A673 (cell line): Measurements from ENCODE around the gene LARP1. TPM values are rescaled to one million over a fixed set of nuclear protein-coding genes. Genes with fewer than 3 reads are reported as not detected.
A peak's percentile ranks its signal among the peaks of the same experiment; 100 is the strongest.

ENCODE experiments used
- BruUV-seq: library from RNA; stranded (reverse); fragments of 400-500 nt; replicated peaks from 2 replicates; lab custom pipeline; 2021; lab: Mats Ljungman, UMichigan
- CTCF ChIA-PET: fragments of 300-600 bp; sonication (Branson Sonifier 250); formaldehyde crosslinking; loops from one replicate; lab custom pipeline; 2022; ENCODE audit warnings: antibody characterized with exemption; lab: Charles Lee
- POLR2A ChIA-PET: fragments of 300-600 bp; sonication (Branson Sonifier 250); formaldehyde crosslinking; loops from one replicate; lab custom pipeline; 2022; ENCODE audit warnings: antibody characterized with exemption; ENCODE audit not compliant: low non-redundant PET; lab: Charles Lee
- DNase-seq: peaks from one replicate; pipeline ENCODE4 v3.0.0-alpha.2; 2015; ENCODE audit warnings: low spot score
- H3K27ac ChIP-seq: fragments of 200-600 bp; sonication (generic); 2 replicates; pipeline ENCODE4 v1.5.1; 2016; ENCODE audit warnings: mixed run types, low read depth, mild to moderate bottlenecking, mixed read lengths, antibody characterized with exemption, low read length; ENCODE audit not compliant: poor library complexity, severe bottlenecking
- H3K27me3 ChIP-seq: fragments of 200-600 bp; sonication (generic); replicated peaks from 2 replicates; pipeline ENCODE4 v1.6.1; 2017; ENCODE audit warnings: mixed run types, low read depth, mild to moderate bottlenecking, mixed read lengths, antibody characterized with exemption, low read length; ENCODE audit not compliant: insufficient read depth, poor library complexity
- H3K36me3 ChIP-seq: fragments of 200-600 bp; sonication (generic); 2 replicates; pipeline ENCODE4 v1.6.1; 2016; ENCODE audit warnings: mixed run types, mild to moderate bottlenecking, mixed read lengths, antibody characterized with exemption, low read length; ENCODE audit not compliant: insufficient read depth, poor library complexity, severe bottlenecking
- H3K4me1 ChIP-seq: fragments of 200-600 bp; sonication (generic); 2 replicates; pipeline ENCODE4 v1.6.1; 2017; ENCODE audit warnings: mixed run types, mild to moderate bottlenecking, mixed read lengths, antibody characterized with exemption, low read length; ENCODE audit not compliant: insufficient read depth, poor library complexity, severe bottlenecking
- H3K4me3 ChIP-seq: fragments of 200-600 bp; sonication (generic); 2 replicates; pipeline ENCODE4 v1.5.1; 2016; ENCODE audit warnings: low read depth, mixed run types, mild to moderate bottlenecking, mixed read lengths, low read length; ENCODE audit not compliant: poor library complexity, severe bottlenecking
- H3K9me3 ChIP-seq: fragments of 200-600 bp; sonication (generic); 2 replicates; pipeline ENCODE4 v1.6.1; 2016; ENCODE audit warnings: mixed run types, low read depth, mild to moderate bottlenecking, mixed read lengths, antibody characterized with exemption, low read length; ENCODE audit not compliant: poor library complexity, severe bottlenecking
- EZH2 ChIP-seq: fragments of 200-600 bp; sonication (generic); IDR thresholded peaks from 2 replicates; pipeline ENCODE4 v1.6.1; 2017; ENCODE audit warnings: borderline replicate concordance, low read depth, mild to moderate bottlenecking, mixed read lengths, antibody characterized with exemption, low read length; ENCODE audit not compliant: poor library complexity, severe bottlenecking
- intact Hi-C: fragments of 100-400 bp; cut with micrococcal nuclease; formaldehyde crosslinking; loops from one replicate; pipeline ENCODE4 v1.10.0; 2022; ENCODE audit not compliant: unreplicated experiment
- total RNA-seq: library from RNA; stranded (reverse); gene quantifications from 2 replicates; pipeline ENCODE4 v1.2.3, GENCODE V29; 2021
- TF ChIP-seq, protein P1 (sequence below): fragments of 300-800, 200-600 bp; sonication (generic); conservative IDR thresholded peaks from 2 replicates; pipeline ENCODE4 v1.5.1; 2017; ENCODE audit warnings: low read depth, mild to moderate bottlenecking, antibody characterized with exemption, low read length, moderate library complexity, mixed read lengths

LARP1 gene
- total RNA-seq, 1 experiment from 2014 or later: 257 TPM

- POLR2A ChIA-PET: no interaction called here
- CTCF ChIA-PET: no interaction called here
- BruUV-seq: no TSS peak
- Histone ChIP-seq H3K9me3 (no peaks in the 10 kb centered on the region), H3K27me3 (no peaks in the 10 kb centered on the region), H3K27ac (peak overlapping the region; percentile 37), H3K36me3 (peaks cover 75% of the 10 kb centered on the region), H3K4me1 (no peaks in the 10 kb centered on the region), H3K4me3 (no peak overlapping the region)
- DNase-seq: no peak
- intact Hi-C loops: no loop called here
- TF ChIP-seq, protein P1, sequence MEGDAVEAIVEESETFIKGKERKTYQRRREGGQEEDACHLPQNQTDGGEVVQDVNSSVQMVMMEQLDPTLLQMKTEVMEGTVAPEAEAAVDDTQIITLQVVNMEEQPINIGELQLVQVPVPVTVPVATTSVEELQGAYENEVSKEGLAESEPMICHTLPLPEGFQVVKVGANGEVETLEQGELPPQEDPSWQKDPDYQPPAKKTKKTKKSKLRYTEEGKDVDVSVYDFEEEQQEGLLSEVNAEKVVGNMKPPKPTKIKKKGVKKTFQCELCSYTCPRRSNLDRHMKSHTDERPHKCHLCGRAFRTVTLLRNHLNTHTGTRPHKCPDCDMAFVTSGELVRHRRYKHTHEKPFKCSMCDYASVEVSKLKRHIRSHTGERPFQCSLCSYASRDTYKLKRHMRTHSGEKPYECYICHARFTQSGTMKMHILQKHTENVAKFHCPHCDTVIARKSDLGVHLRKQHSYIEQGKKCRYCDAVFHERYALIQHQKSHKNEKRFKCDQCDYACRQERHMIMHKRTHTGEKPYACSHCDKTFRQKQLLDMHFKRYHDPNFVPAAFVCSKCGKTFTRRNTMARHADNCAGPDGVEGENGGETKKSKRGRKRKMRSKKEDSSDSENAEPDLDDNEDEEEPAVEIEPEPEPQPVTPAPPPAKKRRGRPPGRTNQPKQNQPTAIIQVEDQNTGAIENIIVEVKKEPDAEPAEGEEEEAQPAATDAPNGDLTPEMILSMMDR: no peak
- TF ChIP-seq EZH2: no peak
Observed at GRCh38 chr5:154815025-154815424, 59.8 kb downstream of the LARP1 start.

DNA sequence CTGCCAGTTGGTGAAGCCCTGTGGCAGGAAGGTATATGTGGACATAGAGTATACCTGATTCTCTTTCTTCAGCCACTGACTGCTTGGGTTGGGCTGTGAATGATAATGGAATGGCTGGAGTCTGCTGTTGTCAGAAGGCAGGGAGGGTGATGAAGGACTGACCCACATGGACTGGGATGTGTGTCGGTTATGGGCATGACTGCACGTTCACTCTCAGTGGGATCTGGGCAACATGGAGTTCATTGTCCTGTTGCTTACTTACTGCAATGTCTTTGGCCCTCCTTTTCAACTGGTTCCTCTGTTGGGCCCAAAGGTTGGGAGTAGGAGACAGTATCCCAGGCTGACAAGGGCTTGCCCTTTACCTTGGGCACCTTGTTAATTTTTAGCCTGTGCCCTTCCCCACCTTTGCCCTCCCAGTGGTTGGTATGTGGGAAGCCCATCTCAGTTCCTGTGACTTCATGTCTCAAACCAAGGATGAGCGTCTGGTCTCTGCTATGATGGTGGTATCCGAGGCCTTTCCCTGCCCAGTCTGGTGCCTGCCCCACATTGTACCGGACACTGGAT, 60.6 kb downstream of the LARP1 start:
- TF ChIP-seq, protein P1: no peak
- TF ChIP-seq EZH2: no peak
- Histone ChIP-seq H3K36me3 (peaks cover 68% of the 10 kb centered on the region), H3K27ac (no peak overlapping the region), H3K27me3 (no peaks in the 10 kb centered on the region), H3K4me3 (no peak overlapping the region), H3K9me3 (no peaks in the 10 kb centered on the region), H3K4me1 (no peaks in the 10 kb centered on the region)
- ChIA-PET POLR2A (no interaction called here), CTCF (no interaction called here)
- intact Hi-C loops: no loop called here
- DNase-seq: no peak
- BruUV-seq: no TSS peak

DNA sequence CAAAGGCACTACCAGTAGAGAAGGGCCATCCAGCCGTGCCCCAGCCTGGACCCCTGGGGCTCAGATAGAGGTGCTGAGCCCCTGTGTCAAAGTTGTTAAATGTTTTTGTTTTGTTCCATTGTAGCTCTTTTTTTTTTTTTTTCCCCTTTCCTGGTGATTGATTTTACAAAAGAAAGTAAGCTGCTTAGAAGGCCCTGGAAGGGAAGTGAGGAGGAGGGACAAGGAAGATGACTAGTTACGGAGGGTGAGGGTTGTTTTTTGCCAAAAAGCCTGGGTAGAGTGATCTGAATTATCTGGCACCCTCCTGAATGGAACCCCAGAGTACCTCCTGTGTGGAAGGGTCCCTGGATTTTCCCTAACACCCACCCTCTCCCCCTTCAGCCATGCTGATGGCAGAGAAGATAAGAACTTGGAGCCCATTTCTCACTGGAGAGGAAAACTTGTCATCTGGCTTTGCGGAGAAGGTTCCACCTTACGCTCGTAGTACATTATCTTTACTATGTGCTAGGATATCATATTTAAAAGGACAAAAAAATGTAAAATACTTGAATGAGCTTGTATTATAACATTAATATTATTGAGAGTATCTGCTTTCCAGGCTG, 61.8 kb downstream of the LARP1 start:
- BruUV-seq: TSS peak; percentile 36
- intact Hi-C loops: no loop called here
- no peak overlapping the region for H3K27ac ChIP-seq
- H3K27me3 ChIP-seq: no peaks in the 10 kb centered on the region
- no peaks in the 10 kb centered on the region for H3K9me3 ChIP-seq
- CTCF ChIA-PET: no interaction called here
- DNase-seq: no peak
- no peak overlapping the region for H3K4me3 ChIP-seq
- H3K36me3 ChIP-seq: peaks cover 56% of the 10 kb centered on the region
- no peak for TF ChIP-seq EZH2
- POLR2A ChIA-PET: interaction anchor here (0.6 kb wide), 1 partner anchor 455 kb away, joined by 8 read pairs; no protein-coding TSS in a partner anchor
- H3K4me1 ChIP-seq: no peaks in the 10 kb centered on the region
